ENCODE measurements around the gene TTLL9.

DNA sequence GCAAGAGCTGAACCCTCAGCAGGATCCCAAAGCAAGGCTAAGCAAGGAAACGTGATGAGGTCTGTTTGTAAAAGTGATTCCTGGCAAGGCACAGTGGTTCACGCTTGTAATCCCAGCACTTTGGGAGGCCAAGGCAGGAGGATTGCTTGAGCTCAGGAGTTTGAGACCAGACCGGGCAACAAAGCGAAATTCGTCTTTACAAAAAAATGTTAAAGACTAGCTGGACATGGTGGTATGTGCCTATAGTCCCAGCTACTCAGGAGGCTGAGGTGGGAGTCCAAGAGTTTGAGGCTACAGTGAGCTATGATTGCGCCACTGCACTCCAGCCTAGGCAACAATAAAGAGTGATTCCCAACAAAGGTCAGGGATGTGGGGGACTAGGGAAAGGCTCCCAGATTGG lies 93.5 kb downstream of the TTLL9 start:
- TF ChIP-seq POLR2AphosphoS5 (IDR thresholded peaks at IDR 0.05; ENCODE audit: low read depth, low read length) = no peak
- TF ChIP-seq POLR2A (IDR thresholded peaks at IDR 0.05; ENCODE audit: low read depth, low read length) = no peak

Data from GM12892 (cell line).